WI38 (cell line): ENCODE data around the gene NPTN.
"Not testable (repeated sequence)": the region's sequence is repeated elsewhere in the genome, so short reads cannot be mapped to it uniquely, and the experiment has no call there.

Source experiments
- H3K4me3 ChIP-seq: 2 replicates; pipeline ENCODE4 v1.5.1; 2011; ENCODE audit warnings: low read depth, mild to moderate bottlenecking, control low read depth, low read length
- TF ChIP-seq, protein P1 (sequence below): IDR thresholded peaks from 2 replicates; pipeline ENCODE4 v1.5.1; 2012; ENCODE audit warnings: low read depth, mild to moderate bottlenecking, control low read depth, low read length

NPTN gene

GRCh38 chr15:73558529-73558928, 74.7 kb downstream of the NPTN start:
- H3K4me3 ChIP-seq: no peak overlapping the region
- TF ChIP-seq, protein P1, sequence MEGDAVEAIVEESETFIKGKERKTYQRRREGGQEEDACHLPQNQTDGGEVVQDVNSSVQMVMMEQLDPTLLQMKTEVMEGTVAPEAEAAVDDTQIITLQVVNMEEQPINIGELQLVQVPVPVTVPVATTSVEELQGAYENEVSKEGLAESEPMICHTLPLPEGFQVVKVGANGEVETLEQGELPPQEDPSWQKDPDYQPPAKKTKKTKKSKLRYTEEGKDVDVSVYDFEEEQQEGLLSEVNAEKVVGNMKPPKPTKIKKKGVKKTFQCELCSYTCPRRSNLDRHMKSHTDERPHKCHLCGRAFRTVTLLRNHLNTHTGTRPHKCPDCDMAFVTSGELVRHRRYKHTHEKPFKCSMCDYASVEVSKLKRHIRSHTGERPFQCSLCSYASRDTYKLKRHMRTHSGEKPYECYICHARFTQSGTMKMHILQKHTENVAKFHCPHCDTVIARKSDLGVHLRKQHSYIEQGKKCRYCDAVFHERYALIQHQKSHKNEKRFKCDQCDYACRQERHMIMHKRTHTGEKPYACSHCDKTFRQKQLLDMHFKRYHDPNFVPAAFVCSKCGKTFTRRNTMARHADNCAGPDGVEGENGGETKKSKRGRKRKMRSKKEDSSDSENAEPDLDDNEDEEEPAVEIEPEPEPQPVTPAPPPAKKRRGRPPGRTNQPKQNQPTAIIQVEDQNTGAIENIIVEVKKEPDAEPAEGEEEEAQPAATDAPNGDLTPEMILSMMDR: no peak

DNA sequence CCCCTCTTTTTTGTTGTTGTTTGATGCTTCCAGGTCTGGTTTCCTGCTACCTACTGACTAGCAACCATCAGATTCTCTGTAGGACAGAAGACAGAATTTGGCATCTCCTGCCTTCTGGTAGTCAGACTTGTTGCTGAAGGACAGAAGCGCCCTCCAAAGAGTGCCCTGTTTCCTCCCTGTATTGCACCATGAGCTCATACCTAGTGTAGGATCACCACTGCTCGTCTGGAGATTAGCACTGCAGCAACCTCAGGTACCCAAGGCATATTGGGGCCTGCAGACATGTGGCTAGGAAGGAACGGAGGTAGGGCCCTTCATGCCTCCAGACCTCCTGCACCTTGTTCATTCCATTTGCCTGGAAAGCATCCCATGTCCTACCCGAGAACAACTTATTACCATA, 78.1 kb downstream of the NPTN start:
- TF ChIP-seq, protein P1: no peak

DNA sequence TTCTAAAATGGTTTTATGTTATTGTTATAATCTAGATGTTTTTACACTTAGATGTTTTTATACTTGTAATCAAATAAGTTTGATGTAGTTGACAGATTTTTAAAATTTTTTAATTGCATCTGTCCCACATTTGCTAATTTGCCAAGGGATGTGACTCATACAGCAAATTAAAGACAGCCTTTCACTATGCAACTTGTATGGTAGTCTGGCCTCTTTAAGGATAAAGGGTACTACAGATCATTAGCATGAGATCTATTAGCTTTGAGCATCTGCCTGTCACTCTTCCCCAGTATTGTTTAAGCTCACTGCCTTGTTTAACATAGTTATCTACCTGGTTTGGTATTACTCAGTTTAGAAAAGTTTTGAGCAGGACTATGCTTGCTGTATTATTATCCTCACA, 83.0 kb downstream of the NPTN start:
- H3K4me3 ChIP-seq: no peak overlapping the region
- TF ChIP-seq, protein P1: no peak

More for the DNA sequence above, 78.1 kb downstream of the NPTN start:
- no peak overlapping the region for H3K4me3 ChIP-seq

- H3K4me3 ChIP-seq: not testable (repeated sequence)
Observed at GRCh38 chr15:73548925-73549324, 84.3 kb downstream of the NPTN start.

GRCh38 chr15:73541479-73541878, 91.7 kb downstream of the NPTN start:
- TF ChIP-seq, protein P1: no peak
- H3K4me3 ChIP-seq: no peak overlapping the region

DNA sequence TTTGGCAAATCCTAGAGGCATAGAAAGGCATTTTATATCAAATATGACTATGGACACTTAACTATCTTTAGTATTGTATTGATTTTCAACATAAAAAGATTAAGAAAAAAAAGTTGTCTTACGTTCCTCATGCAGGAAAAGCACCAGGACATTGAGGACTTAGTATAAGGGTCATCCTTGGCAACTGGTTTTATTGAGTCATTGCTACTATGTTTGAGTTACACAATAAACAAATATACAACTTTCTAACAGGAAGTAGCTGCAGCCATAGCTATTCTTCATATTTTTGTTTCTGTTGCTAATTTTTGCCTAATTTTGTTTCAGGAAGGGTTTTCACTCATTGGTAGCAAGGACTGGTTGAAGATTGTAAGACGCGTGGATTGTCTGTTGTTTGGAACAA, 93.0 kb downstream of the NPTN start:
- H3K4me3 ChIP-seq: no peak overlapping the region
- TF ChIP-seq, protein P1: no peak

GRCh38 chr15:73539212-73540128, 93.7 kb downstream of the NPTN start:
- TF ChIP-seq, protein P1: no peak
- no peak overlapping the region for H3K4me3 ChIP-seq
